Kidney (tissue), 14 donors: ENCODE measurements around the gene NDE1. TPM values are rescaled to one million over a fixed set of nuclear protein-coding genes. Genes with fewer than 3 reads are reported as not detected.
"Not testable (repeated sequence)": the region's sequence is repeated elsewhere in the genome, so short reads cannot be mapped to it uniquely, and the experiment has no call there.

Experiments
- DNase-seq, 5 donors: peaks; one replicate each; pipeline ENCODE4 v3.0.0-alpha.2; 2013 to 2020
- FAIRE-seq: peaks from 2 replicates; lab custom pipeline; 2012; peaks lifted over from hg19 to GRCh38; lab: Jason Lieb, UNC
- H3K27ac ChIP-seq, 2 donors: one replicate each; pipeline ENCODE4 v1.7.0; 2013; ENCODE audit warnings: low read depth in 2 of 2, low read length in 2 of 2, inconsistent platforms in 1 of 2
- H3K27me3 ChIP-seq: one replicate; pipeline ENCODE4 v1.7.1; 2013; ENCODE audit warnings: low read length, inconsistent platforms; ENCODE audit not compliant: control insufficient read depth, insufficient read depth
- H3K36me3 ChIP-seq, 3 donors: one replicate each; pipeline versions ENCODE4 v1.7.0 to v1.7.1; 2013; ENCODE audit warnings: low read length in 3 of 3, control low read depth in 1 of 3, inconsistent platforms in 1 of 3; ENCODE audit not compliant: insufficient read depth in 3 of 3, control insufficient read depth in 2 of 3
- H3K4me1 ChIP-seq, 3 donors: one replicate each; pipeline versions ENCODE4 v1.7.0 to v1.7.1; 2013; ENCODE audit warnings: low read length in 3 of 3, inconsistent platforms in 1 of 3, low read depth in 1 of 3; ENCODE audit not compliant: control insufficient read depth in 2 of 3, insufficient read depth in 2 of 3
- H3K4me3 ChIP-seq, 3 donors: one replicate each; pipeline versions ENCODE4 v1.7.0 to v1.8.1; 2013; ENCODE audit warnings: low read length in 3 of 3, control low read depth in 1 of 3, inconsistent platforms in 1 of 3
- H3K9ac ChIP-seq, 3 donors: one replicate each; pipeline versions ENCODE4 v1.7.0 to v1.7.1; 2013; ENCODE audit warnings: low read length in 3 of 3, control low read depth in 1 of 3, inconsistent platforms in 1 of 3
- H3K9me3 ChIP-seq, 3 donors: one replicate each; pipeline versions ENCODE4 v1.7.0 to v1.7.1; 2013; ENCODE audit warnings: low read length in 3 of 3, control low read depth in 1 of 3, inconsistent platforms in 1 of 3; ENCODE audit not compliant: control insufficient read depth in 2 of 3, insufficient read depth in 1 of 3
- CTCF ChIP-seq: IDR thresholded peaks from 3 replicates; pipeline ENCODE4 v1.5.1; 2012; ENCODE audit warnings: mild to moderate bottlenecking, moderate library complexity, borderline replicate concordance; ENCODE audit not compliant: insufficient read depth; ENCODE audit errors: extremely low read depth
- intact Hi-C: fragments of 100-400 bp; cut with DNase I; formaldehyde crosslinking; loops from one replicate; pipeline ENCODE4 v1.11.1; 2022
- polyA plus RNA-seq: library from polyadenylated mRNA; stranded (reverse); fragments of 350-450 nt; fragmentation: Illumina TruSeq; extraction: RNeasy Lipid Tissue Mini Kit (QIAGEN cat#74804); gene quantifications from one replicate; pipeline ENCODE4 v1.2.3, GENCODE V29; 2014; ENCODE audit warnings: low read depth, low replicate concordance; ENCODE audit not compliant: insufficient read depth
- total RNA-seq: library from RNA; stranded (reverse); fragmentation: NEBNext Ultra II Directional; extraction: Animal tissue kit (Norgen Biotek cat#: 25700); gene quantifications from one replicate; pipeline ENCODE4 v1.2.1, GENCODE V29; 2021
- donor health status: control.
- donor health status: control.
- donor health status: control.
- donor health status: control.
- donor health status: control.
- donor health status: DM: yes; HTN: yes; CAD: no.
- donor health status: Normal renal cell carcinoma (clear cell type).

Gene NDE1
- total and polyA plus RNA-seq, 2 donors from 2014 or later: 4.6 to 31.7 TPM

- Histone ChIP-seq H3K27ac (no peak overlapping the region), H3K9ac (no peak overlapping the region), H3K9me3 (no peaks in the 10 kb centered on the region), H3K4me1 (peaks cover 0 to 1% (median 0%) of the 10 kb centered on the region in 3 donors), H3K36me3 (no peaks in the 10 kb centered on the region), H3K27me3 (no peaks in the 10 kb centered on the region), H3K4me3 (no peak overlapping the region)
- no peak for TF ChIP-seq CTCF
- FAIRE-seq (no peak), DNase-seq (no peak)
- intact Hi-C loops: no loop called here
Measured at GRCh38 chr16:15654591-15654990, 4.5 kb downstream of the NDE1 start.

GRCh38 chr16:15655561-15655960, 5.5 kb downstream of the NDE1 start:
- DNase-seq, intact Hi-C loops, H3K9me3 ChIP-seq, H3K27ac ChIP-seq, H3K27me3 ChIP-seq, FAIRE-seq, H3K36me3 ChIP-seq, H3K9ac ChIP-seq, H3K4me1 ChIP-seq, H3K4me3 ChIP-seq: not testable (repeated sequence)

GRCh38 chr16:15658149-15658548, 8.1 kb downstream of the NDE1 start:
- H3K4me1 ChIP-seq: no peaks in the 10 kb centered on the region
- H3K27ac ChIP-seq: no peak overlapping the region
- H3K9ac ChIP-seq: no peak overlapping the region
- no peaks in the 10 kb centered on the region for H3K9me3 ChIP-seq
- no peak for FAIRE-seq
- intact Hi-C loops: no loop called here
- no peak for DNase-seq
- TF ChIP-seq CTCF: no peak
- no peaks in the 10 kb centered on the region for H3K36me3 ChIP-seq
- no peaks in the 10 kb centered on the region for H3K27me3 ChIP-seq
- H3K4me3 ChIP-seq: no peak overlapping the region

- H3K4me1 ChIP-seq: no peaks in the 10 kb centered on the region
- no peaks in the 10 kb centered on the region for H3K9me3 ChIP-seq
- intact Hi-C loops: no loop called here
- H3K9ac ChIP-seq: no peak overlapping the region
- no peak for TF ChIP-seq CTCF
- no peak overlapping the region for H3K27ac ChIP-seq
- no peak overlapping the region for H3K4me3 ChIP-seq
- DNase-seq (no peak), FAIRE-seq (no peak)
- H3K27me3 ChIP-seq: no peaks in the 10 kb centered on the region
- H3K36me3 ChIP-seq: no peaks in the 10 kb centered on the region
Measured at GRCh38 chr16:15658556-15658955, 8.5 kb downstream of the NDE1 start.
